ENCODE data around the gene ZNF827.

ZNF827 gene

DNA sequence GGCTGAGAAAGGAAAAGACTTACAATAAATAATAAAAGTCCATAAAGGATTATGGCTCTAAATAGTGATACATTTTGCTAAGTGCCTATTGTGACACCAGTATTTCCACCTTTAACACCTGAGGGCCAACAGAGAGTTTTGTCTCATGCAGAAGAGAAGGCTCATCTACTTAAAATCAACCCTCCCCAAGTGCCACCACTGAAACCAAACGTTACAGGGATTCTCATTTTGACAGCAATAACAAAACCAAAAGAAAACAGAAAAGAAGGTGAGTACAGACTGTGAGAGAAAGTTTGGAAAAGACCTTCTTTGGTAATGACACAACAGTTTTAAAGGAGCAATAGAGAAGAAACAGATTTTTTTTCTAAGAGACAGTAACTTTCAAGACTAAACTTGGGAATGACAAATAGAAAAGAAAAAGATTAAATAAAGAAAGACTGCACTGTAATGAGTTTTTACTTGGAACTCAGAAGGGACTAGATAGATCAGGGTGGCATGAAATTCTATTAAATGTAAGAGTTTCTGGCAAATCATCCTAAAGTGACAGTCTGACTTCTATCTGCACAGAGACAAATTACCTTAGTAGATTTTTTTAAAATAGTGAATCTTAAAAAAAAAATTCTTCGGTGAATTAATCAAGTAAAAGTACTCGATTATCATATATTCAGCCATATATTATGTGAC lies 109.7 kb downstream of the ZNF827 start:
- no peak for TF ChIP-seq EZH2phosphoT487 (IDR thresholded peaks at IDR 0.05; ENCODE audit: borderline replicate concordance)
- TF ChIP-seq CTCF (conservative IDR thresholded peaks at IDR 0.05; ENCODE audit: low read length), result no peak
- no peaks in the 10 kb centered on the region for H3K27me3 ChIP-seq (ENCODE audit: insufficient read depth, low read length, poor library complexity, severe bottlenecking)
- peaks cover 11% of the 10 kb centered on the region for H3K4me1 ChIP-seq (ENCODE audit: insufficient read depth, low read length, poor library complexity, severe bottlenecking)
- H2AFZ ChIP-seq (ENCODE audit: low read length), result no peak overlapping the region
- H3K9me3 ChIP-seq (ENCODE audit: insufficient read depth, low read depth, low read length), result no peaks in the 10 kb centered on the region
- no peak overlapping the region for H3K9ac ChIP-seq (ENCODE audit: low read depth, low read length, poor library complexity, severe bottlenecking)
- no peaks in the 10 kb centered on the region for H3F3A ChIP-seq (ENCODE audit: low read depth)
- no peaks in the 10 kb centered on the region for H4K20me1 ChIP-seq (ENCODE audit: insufficient read depth, low read length, poor library complexity, severe bottlenecking)
- H3K4me3 ChIP-seq (ENCODE audit: low read length, poor library complexity, severe bottlenecking), result no peak overlapping the region
- H3K9me2 ChIP-seq (replicated peaks; ENCODE audit: low read depth, low read length), result no peaks in the 10 kb centered on the region
- H3K4me2 ChIP-seq (ENCODE audit: low read depth, low read length, poor library complexity, severe bottlenecking), result no peak overlapping the region
- H3K79me2 ChIP-seq (ENCODE audit: insufficient read depth, low read length), result no peaks in the 10 kb centered on the region
- H3K36me3 ChIP-seq (ENCODE audit: insufficient read depth, low read length), result peaks cover 60% of the 10 kb centered on the region

- no peaks in the 10 kb centered on the region for H3K79me2 ChIP-seq (ENCODE audit: insufficient read depth, low read length)
- no peak overlapping the region for H3K4me2 ChIP-seq (ENCODE audit: low read depth, low read length, poor library complexity, severe bottlenecking)
- H3K9me2 ChIP-seq (replicated peaks; ENCODE audit: low read depth, low read length), result no peaks in the 10 kb centered on the region
- no peaks in the 10 kb centered on the region for H4K20me1 ChIP-seq (ENCODE audit: insufficient read depth, low read length, poor library complexity, severe bottlenecking)
- no peaks in the 10 kb centered on the region for H3F3A ChIP-seq (ENCODE audit: low read depth)
- no peaks in the 10 kb centered on the region for H3K9me3 ChIP-seq (ENCODE audit: insufficient read depth, low read depth, low read length)
- no peaks in the 10 kb centered on the region for H3K27me3 ChIP-seq (ENCODE audit: insufficient read depth, low read length, poor library complexity, severe bottlenecking)
- peaks cover 11% of the 10 kb centered on the region for H3K4me1 ChIP-seq (ENCODE audit: insufficient read depth, low read length, poor library complexity, severe bottlenecking)
- H3K4me3 ChIP-seq (ENCODE audit: low read length, poor library complexity, severe bottlenecking), result no peak overlapping the region
- H3K36me3 ChIP-seq (ENCODE audit: insufficient read depth, low read length), result peaks cover 70% of the 10 kb centered on the region
- H3K9ac ChIP-seq (ENCODE audit: low read depth, low read length, poor library complexity, severe bottlenecking), result no peak overlapping the region
- H2AFZ ChIP-seq (ENCODE audit: low read length), result no peak overlapping the region
- no peak for TF ChIP-seq CTCF (conservative IDR thresholded peaks at IDR 0.05; ENCODE audit: low read length)
- no peak for TF ChIP-seq EZH2phosphoT487 (IDR thresholded peaks at IDR 0.05; ENCODE audit: borderline replicate concordance)
Observed at GRCh38 chr4:145827885-145828284, 110.7 kb downstream of the ZNF827 start.

- no peaks in the 10 kb centered on the region for H4K20me1 ChIP-seq (ENCODE audit: insufficient read depth, low read length, poor library complexity, severe bottlenecking)
- H3K4me3 ChIP-seq (ENCODE audit: low read length, poor library complexity, severe bottlenecking), result no peak overlapping the region
- TF ChIP-seq EZH2phosphoT487 (IDR thresholded peaks at IDR 0.05; ENCODE audit: borderline replicate concordance), result no peak
- TF ChIP-seq CTCF (conservative IDR thresholded peaks at IDR 0.05; ENCODE audit: low read length), result no peak
- H3K4me1 ChIP-seq (ENCODE audit: insufficient read depth, low read length, poor library complexity, severe bottlenecking), result peaks cover 11% of the 10 kb centered on the region
- H2AFZ ChIP-seq (ENCODE audit: low read length), result no peak overlapping the region
- H3K27me3 ChIP-seq (ENCODE audit: insufficient read depth, low read length, poor library complexity, severe bottlenecking), result no peaks in the 10 kb centered on the region
- H3K9ac ChIP-seq (ENCODE audit: low read depth, low read length, poor library complexity, severe bottlenecking), result no peak overlapping the region
- no peaks in the 10 kb centered on the region for H3F3A ChIP-seq (ENCODE audit: low read depth)
- no peaks in the 10 kb centered on the region for H3K79me2 ChIP-seq (ENCODE audit: insufficient read depth, low read length)
- no peaks in the 10 kb centered on the region for H3K9me2 ChIP-seq (replicated peaks; ENCODE audit: low read depth, low read length)
- H3K4me2 ChIP-seq (ENCODE audit: low read depth, low read length, poor library complexity, severe bottlenecking), result no peak overlapping the region
- no peaks in the 10 kb centered on the region for H3K9me3 ChIP-seq (ENCODE audit: insufficient read depth, low read depth, low read length)
- H3K36me3 ChIP-seq (ENCODE audit: insufficient read depth, low read length), result peaks cover 79% of the 10 kb centered on the region
Observed at GRCh38 chr4:145825255-145825654, 113.4 kb downstream of the ZNF827 start.

Measured in Loucy (cell line).